ENCODE measurements around the gene IRGC.

The IRGC gene

DNA sequence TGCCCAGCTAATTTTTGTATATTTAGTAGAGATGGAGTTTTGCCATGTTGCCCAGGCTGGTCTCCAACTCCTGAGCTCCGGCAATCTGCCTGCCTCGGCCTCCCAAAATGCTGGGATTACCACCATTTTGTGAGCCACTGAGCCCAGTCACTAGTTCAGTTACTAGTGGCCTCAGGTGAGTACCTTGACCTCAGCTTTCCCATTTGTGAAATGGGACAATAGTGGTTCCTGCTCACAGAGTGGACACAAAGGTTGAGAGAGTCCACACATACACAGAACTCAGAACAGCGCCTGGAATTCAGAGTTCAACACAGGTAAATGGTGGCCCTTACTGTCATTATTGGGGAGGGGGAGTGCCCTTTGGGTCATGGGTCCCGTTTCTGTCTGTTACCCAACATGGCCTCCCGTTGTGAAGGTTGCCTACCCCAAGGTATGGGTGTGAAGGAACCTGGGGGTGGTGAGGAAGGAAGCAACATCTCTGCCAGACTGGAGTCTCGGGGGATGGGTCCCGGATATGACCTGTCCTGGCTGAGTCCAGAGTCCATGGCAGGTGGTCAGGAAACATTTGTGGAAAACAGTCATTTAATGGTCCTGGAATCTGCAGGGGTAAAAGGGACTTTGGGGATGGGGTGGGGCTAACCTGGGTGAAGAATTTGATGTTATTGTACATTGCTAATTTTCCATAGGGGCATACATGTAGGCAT, 11.7 kb upstream of the IRGC start:
- H3K27me3 Mint-ChIP-seq: peaks cover 19% of the 10 kb centered on the region
- H3K9me3 Mint-ChIP-seq: peaks cover 7 to 12% of the 10 kb centered on the region in 2 donors
- no peak overlapping the region for H3K27ac Mint-ChIP-seq

DNA sequence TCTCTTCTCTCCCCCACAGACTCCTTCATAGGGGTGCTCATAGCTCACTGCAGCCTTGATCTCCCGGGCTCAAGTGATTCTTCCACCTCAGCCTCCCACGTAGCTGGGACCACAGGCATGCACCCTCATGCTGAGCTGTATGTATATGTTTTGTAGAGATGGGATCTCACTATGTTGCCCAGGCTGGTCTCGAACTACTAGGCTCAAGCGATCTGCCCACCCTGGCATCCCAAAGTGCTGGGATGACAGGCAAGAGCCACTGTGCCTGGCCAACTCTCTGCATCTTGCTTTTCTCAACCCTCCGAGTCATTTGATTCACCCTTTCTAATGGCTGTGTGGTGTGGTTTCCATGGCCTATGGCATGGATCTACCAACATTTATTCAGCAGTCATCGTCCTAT, 10.1 kb upstream of the IRGC start:
- no peak overlapping the region for H3K4me3 Mint-ChIP-seq
- no peak for ATAC-seq
- peaks cover 10% of the 10 kb centered on the region for H3K4me1 Mint-ChIP-seq
- peaks cover 11 to 15% of the 10 kb centered on the region in 2 donors for H3K9me3 Mint-ChIP-seq
- peaks cover 8% of the 10 kb centered on the region for H3K27me3 Mint-ChIP-seq
- DNase-seq: no peak
- no peak overlapping the region for H3K27ac Mint-ChIP-seq

More for the DNA sequence above, 11.7 kb upstream of the IRGC start:
- H3K4me3 Mint-ChIP-seq: no peak overlapping the region
- ATAC-seq: no peak
- H3K4me1 Mint-ChIP-seq: peaks cover 24% of the 10 kb centered on the region
- DNase-seq: no peak

DNA sequence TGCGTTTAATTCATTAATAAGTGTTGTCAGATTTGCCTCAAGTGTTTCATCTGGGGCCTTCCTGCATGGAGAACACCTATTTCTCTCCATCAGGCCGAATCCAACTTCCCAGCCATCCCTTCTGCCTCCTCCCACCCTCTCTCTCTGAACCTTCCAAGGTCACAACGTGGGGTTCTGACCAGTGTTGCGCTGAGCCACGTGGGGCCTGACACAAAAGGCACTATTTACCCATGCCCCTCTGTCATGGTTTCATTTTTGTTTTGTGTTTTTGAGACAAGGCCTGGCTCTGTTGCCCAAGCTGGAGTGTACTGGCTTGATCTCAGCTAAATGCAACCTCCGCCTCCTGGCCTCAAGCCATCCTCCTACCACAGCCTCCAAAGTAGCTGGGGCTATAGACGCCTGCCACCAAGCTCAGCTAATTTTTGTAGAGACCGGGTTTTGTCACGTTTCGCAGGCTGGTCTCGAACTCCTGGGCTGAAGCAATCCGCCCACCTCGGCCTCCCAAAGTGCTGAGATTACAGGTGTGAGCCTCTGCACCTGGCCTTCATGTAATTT, 8.6 kb upstream of the IRGC start:
- Mint-ChIP-seq H3K4me3 (no peak overlapping the region), H3K27ac (no peak overlapping the region), H3K27me3 (peaks cover 20% of the 10 kb centered on the region), H3K4me1 (no peaks in the 10 kb centered on the region), H3K9me3 (peaks cover 9 to 11% of the 10 kb centered on the region in 2 donors)
- no peak for ATAC-seq
- DNase-seq: no peak

DNA sequence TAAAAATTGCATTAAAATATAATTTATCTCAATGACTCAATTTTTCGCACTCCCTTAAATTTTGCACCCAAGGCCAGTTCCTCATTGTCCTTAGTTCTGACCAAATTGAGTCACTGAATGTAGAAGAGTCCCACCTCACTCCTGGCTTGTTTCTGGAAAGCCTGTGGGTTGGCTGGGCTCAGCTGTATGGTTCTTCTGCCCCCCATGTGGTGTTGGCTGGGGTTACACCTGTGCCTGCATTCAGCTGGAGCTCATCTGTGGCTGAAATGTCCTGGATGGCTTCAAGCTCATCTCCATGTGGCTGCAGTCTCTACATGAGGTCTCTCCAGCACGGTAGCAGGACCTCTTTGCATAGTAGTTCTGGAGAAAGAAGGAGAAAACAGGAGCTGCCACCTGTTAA, 7.2 kb upstream of the IRGC start:
- Mint-ChIP-seq H3K9me3 (peaks cover 9 to 11% of the 10 kb centered on the region in 2 donors), H3K27ac (no peak overlapping the region), H3K4me3 (no peak overlapping the region), H3K27me3 (peaks cover 32% of the 10 kb centered on the region), H3K4me1 (no peaks in the 10 kb centered on the region)
- DNase-seq (no peak), ATAC-seq (no peak)

- Mint-ChIP-seq H3K4me3 (no peak overlapping the region), H3K4me1 (no peaks in the 10 kb centered on the region), H3K9me3 (peaks cover 9 to 11% of the 10 kb centered on the region in 2 donors), H3K27ac (no peak overlapping the region), H3K27me3 (peaks cover 26% of the 10 kb centered on the region)
- no peak for ATAC-seq
- DNase-seq: no peak
Measured at GRCh38 chr19:43711751-43712355, 4.0 kb upstream of the IRGC start.

GRCh38 chr19:43713208-43713607, 2.7 kb upstream of the IRGC start:
- ATAC-seq: no peak
- H3K4me3 Mint-ChIP-seq: no peak overlapping the region
- no peak for DNase-seq
- H3K27ac Mint-ChIP-seq: peak overlapping the region in 1 of 2 donors; percentile 8
- H3K27me3 Mint-ChIP-seq: peaks cover 26% of the 10 kb centered on the region
- peaks cover 9 to 11% of the 10 kb centered on the region in 2 donors for H3K9me3 Mint-ChIP-seq
- H3K4me1 Mint-ChIP-seq: no peaks in the 10 kb centered on the region

GRCh38 chr19:43718627-43719377, 2.9 kb downstream of the IRGC start:
- H3K27ac Mint-ChIP-seq: no peak overlapping the region
- ATAC-seq: no peak
- no peaks in the 10 kb centered on the region for H3K4me1 Mint-ChIP-seq
- H3K9me3 Mint-ChIP-seq: no peaks in the 10 kb centered on the region
- peaks cover under 1% of the 10 kb centered on the region for H3K27me3 Mint-ChIP-seq
- no peak overlapping the region for H3K4me3 Mint-ChIP-seq
- no peak for DNase-seq

GRCh38 chr19:43719378-43719868, 3.5 kb downstream of the IRGC start:
- DNase-seq (no peak), ATAC-seq (no peak)
- no peaks in the 10 kb centered on the region for H3K27me3 Mint-ChIP-seq
- H3K4me1 Mint-ChIP-seq: no peaks in the 10 kb centered on the region
- no peak overlapping the region for H3K4me3 Mint-ChIP-seq
- H3K9me3 Mint-ChIP-seq: no peaks in the 10 kb centered on the region
- H3K27ac Mint-ChIP-seq: no peak overlapping the region

DNA sequence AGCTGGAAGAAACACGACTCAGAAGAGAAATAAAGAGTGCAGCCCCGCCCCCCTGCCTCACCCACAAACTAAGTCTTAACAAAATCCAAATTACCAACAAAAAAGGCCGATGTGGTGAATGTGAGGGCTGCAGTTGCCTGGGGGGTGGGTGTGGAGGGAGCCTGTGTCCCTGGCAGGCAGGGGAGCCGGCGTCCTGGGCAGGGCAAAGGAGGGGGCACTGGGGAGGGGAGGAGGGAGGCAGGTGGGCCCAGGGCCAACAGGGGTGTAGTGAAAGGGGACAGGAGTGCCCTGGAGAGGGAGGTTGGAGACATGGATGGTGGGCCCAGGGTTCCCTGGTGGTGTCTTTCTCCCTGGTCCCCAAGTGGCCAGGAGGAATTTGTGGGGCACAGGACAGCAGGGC, 4.0 kb downstream of the IRGC start:
- H3K4me1 Mint-ChIP-seq: no peaks in the 10 kb centered on the region
- no peaks in the 10 kb centered on the region for H3K9me3 Mint-ChIP-seq
- H3K4me3 Mint-ChIP-seq: no peak overlapping the region
- H3K27ac Mint-ChIP-seq: no peak overlapping the region
- ATAC-seq (no peak), DNase-seq (no peak)
- H3K27me3 Mint-ChIP-seq: no peaks in the 10 kb centered on the region

DNA sequence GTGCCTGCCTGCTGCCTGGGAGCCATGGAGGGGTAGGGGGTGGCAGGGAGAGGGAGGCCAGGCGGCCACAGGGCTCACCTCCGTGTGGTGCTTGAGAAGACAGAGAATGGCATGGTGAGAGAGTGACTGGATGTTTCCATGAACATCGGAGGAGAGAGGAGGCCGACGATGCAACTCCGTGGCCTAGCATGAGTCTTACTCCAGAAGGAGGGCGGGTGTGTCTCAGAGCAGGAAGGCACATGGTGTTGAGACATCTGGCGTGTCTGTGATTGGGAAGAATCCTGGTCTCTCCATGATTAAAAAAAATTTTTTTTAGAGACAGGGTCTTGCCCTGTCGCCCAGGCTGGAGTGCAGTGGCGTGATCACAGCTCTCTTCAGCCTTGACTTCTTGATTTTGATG, 5.1 kb downstream of the IRGC start:
- ATAC-seq (no peak), DNase-seq (no peak)
- Mint-ChIP-seq H3K27me3 (no peaks in the 10 kb centered on the region), H3K27ac (peak overlapping the region in 1 of 2 donors; percentile 19), H3K4me1 (peaks cover 5% of the 10 kb centered on the region), H3K4me3 (no peak overlapping the region), H3K9me3 (no peaks in the 10 kb centered on the region)

DNA sequence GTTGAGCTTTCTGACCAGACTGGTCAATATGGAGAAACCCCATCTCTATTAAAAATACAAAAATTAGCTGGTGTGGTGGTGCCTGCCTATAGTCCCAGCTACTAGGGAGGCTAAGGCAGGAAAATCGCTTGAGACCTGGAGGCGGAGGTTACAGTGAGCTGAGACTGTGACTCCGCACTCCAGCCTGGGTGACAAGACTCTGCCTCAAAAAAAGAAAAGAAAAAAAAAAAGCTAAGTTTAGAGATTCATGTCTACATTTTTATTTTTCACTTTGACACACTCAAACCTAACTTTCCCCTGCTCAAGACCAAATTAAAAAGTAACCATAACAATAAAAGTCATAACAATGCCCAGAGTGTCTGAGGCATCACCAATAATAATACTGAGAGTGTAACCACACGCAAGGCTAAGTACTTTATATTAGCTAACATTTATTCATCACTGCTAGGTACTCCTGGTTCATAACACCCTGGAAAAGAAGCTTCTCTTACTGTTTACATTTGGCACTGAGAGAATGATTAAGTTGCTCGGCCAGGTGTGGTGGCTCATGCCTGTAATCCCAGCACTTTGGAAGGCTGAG, 5.7 kb downstream of the IRGC start:
- no peaks in the 10 kb centered on the region for H3K9me3 Mint-ChIP-seq
- H3K4me1 Mint-ChIP-seq: peaks cover 5% of the 10 kb centered on the region
- no peaks in the 10 kb centered on the region for H3K27me3 Mint-ChIP-seq
- peak overlapping the region in 1 of 2 donors; percentile 1 for H3K27ac Mint-ChIP-seq
- DNase-seq (no peak), ATAC-seq (no peak)
- no peak overlapping the region for H3K4me3 Mint-ChIP-seq

DNA sequence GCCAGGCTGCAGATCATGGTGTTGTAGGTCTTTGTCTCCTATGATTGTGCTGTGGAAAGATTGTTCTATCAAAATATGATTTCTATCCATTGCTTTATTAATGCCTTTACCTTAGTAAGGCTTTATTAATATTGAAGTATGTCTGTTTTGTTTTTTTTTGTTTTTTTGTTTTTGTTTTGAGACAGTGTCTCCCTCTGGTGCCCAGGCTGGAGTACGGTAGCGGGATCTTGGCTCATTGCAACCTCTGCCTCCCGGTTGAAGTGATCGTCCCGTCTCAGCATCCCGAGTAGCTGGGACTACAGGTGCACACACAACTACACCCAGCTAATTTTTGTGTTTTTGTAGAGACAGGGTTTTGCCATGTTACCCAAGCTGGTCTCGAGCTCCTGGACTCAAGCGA, 7.7 kb downstream of the IRGC start:
- H3K27ac Mint-ChIP-seq: no peak overlapping the region
- ATAC-seq (no peak), DNase-seq (no peak)
- H3K27me3 Mint-ChIP-seq: no peaks in the 10 kb centered on the region
- H3K4me3 Mint-ChIP-seq: no peak overlapping the region
- peaks cover 5% of the 10 kb centered on the region for H3K4me1 Mint-ChIP-seq
- no peaks in the 10 kb centered on the region for H3K9me3 Mint-ChIP-seq

DNA sequence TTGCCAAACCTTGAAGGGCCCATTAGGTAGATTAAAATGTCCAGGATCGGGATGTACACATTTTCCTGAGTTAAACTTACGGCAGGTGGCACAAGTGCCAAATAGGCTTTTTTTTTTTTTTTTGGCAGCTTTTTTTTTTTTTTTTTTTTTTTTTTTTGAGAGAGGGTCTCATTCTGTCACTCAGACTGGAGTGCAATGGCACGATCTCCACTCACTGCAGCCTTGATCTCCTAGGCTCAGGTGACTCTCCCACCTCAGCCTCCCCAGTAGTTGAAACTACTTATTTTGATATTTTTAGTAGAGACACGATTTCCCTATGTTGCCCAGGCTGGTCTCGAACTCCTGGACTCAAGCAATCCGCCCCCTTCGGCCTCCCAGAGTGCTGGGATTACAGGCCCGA, 9.0 kb downstream of the IRGC start:
- H3K9me3 Mint-ChIP-seq: no peaks in the 10 kb centered on the region
- no peak for DNase-seq
- H3K4me1 Mint-ChIP-seq: peaks cover 5% of the 10 kb centered on the region
- ATAC-seq: no peak
- H3K27me3 Mint-ChIP-seq: no peaks in the 10 kb centered on the region
- H3K4me3 Mint-ChIP-seq: no peak overlapping the region
- no peak overlapping the region for H3K27ac Mint-ChIP-seq

DNA sequence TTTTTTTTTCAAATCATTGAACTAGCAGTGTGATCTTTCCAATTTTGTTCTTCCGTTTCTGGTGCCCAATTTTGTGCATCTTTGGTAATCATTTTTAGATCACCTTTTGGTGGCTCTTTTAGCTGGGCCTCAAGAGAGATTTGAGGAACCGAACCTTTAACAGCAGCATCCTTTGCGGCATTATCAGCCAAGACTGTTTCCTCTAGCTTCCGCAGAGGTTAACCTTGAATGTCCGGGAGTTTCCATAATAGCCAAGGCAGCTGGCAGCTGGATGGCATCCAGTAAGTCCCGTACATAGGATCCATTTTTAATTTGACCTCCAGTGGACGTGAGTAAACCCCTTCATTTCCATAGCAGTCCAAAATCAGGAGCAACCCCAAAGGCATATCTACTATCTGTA, 9.6 kb downstream of the IRGC start:
- Mint-ChIP-seq H3K27me3 (no peaks in the 10 kb centered on the region), H3K9me3 (no peaks in the 10 kb centered on the region), H3K4me3 (no peak overlapping the region), H3K4me1 (peaks cover 5% of the 10 kb centered on the region), H3K27ac (peak overlapping the region in 1 of 2 donors; percentile 67)
- ATAC-seq (no peak), DNase-seq (no peak)

- Mint-ChIP-seq H3K27me3 (no peaks in the 10 kb centered on the region), H3K4me1 (peaks cover 5% of the 10 kb centered on the region), H3K4me3 (no peak overlapping the region), H3K27ac (no peak overlapping the region), H3K9me3 (no peaks in the 10 kb centered on the region)
- no peak for DNase-seq
- ATAC-seq: no peak
Measured at GRCh38 chr19:43726736-43727592, 11.1 kb downstream of the IRGC start.
